A549 (cell line): ENCODE data around the gene OXLD1. TPM values are rescaled to one million over a fixed set of nuclear protein-coding genes. Genes with fewer than 3 reads are reported as not detected.

ENCODE experiments used
- ATAC-seq, 2 experiments: fragments of 200-7000 bp in 1 of 2; fragments of >200 bp in 1 of 2; cut with Nextera tagmentation in 1 of 2; cut with Tn5 transposase in 1 of 2; 3 replicates each; pipeline versions ENCODE4 v1.8.0 to v1.9.1; 2018 to 2020; ENCODE audit warnings: mild to moderate bottlenecking in 1 of 2, moderate library complexity in 1 of 2
- CTCF ChIA-PET: fragments of 300-600 bp; sonication (Branson Sonifier 250); formaldehyde crosslinking; extraction: SDS; loops from one replicate; lab custom pipeline; 2021; ENCODE audit warnings: antibody characterized with exemption, inconsistent platforms; lab: Yijun Ruan, JAX
- POLR2A ChIA-PET: fragments of 350-600 bp; formaldehyde crosslinking; extraction: SDS; loops from one replicate; lab custom pipeline; 2021; ENCODE audit warnings: antibody characterized with exemption, inconsistent platforms; lab: Yijun Ruan, JAX
- DNase-seq, 2 experiments: peaks; one replicate each; pipeline versions ENCODE4 v3.0.0 to v3.0.0-alpha.2; 2011 to 2016; ENCODE audit warnings: low read depth in 1 of 2, low spot score in 1 of 2
- FAIRE-seq: peaks from 2 replicates; lab custom pipeline; 2011; peaks lifted over from hg19 to GRCh38; lab: Jason Lieb, UNC
- H3K27ac ChIP-seq, 2 experiments: fragments of >200 bp; sonication (Bioruptor Twin); formaldehyde crosslinking; 3 replicates each; pipeline ENCODE4 v1.5.1; 2016 to 2017
- H3K4me1 ChIP-seq: fragments of >200 bp; sonication (Bioruptor Twin); formaldehyde crosslinking; 3 replicates; pipeline ENCODE4 v1.6.1; 2016
- H3K4me2 ChIP-seq: fragments of >200 bp; sonication (Bioruptor Twin); formaldehyde crosslinking; 3 replicates; pipeline ENCODE4 v1.6.1; 2016
- H3K4me3 ChIP-seq: fragments of >200 bp; sonication (Bioruptor Twin); formaldehyde crosslinking; 3 replicates; pipeline ENCODE4 v1.5.1; 2016
- H3K9me3 ChIP-seq: fragments of >200 bp; sonication (Bioruptor Twin); formaldehyde crosslinking; 3 replicates; pipeline ENCODE4 v1.6.1; 2016
- CBX8 ChIP-seq: fragments of 200-600 bp; sonication (generic); IDR thresholded peaks from 2 replicates; pipeline ENCODE4 v1.6.1; 2016
- EHMT2 ChIP-seq: fragments of 200-600 bp; sonication (generic); IDR thresholded peaks from 2 replicates; pipeline ENCODE4 v1.6.1; 2016; ENCODE audit warnings: antibody characterized with exemption, low read depth, mild to moderate bottlenecking, moderate library complexity
- FOSL2 ChIP-seq, 2 experiments: fragments of 450-650 bp in 1 of 2; fragments of >200 bp in 1 of 2; sonication (Bioruptor Twin) in 1 of 2; formaldehyde crosslinking; IDR thresholded peaks; 2 replicates each; pipeline versions ENCODE4 v1.5.0 to v1.6.1; 2016 to 2020; ENCODE audit warnings: mild to moderate bottlenecking in 1 of 2, moderate library complexity in 1 of 2
- HEYL ChIP-seq: fragments of 250-450 bp; sonication (Bioruptor Pico); IDR thresholded peaks from 2 replicates; pipeline ENCODE4 v1.8.0; 2021; ENCODE audit warnings: mild to moderate bottlenecking, moderate library complexity
- HMGXB4 ChIP-seq: fragments of 250-450 bp; sonication (Bioruptor Pico); IDR thresholded peaks from 2 replicates; pipeline ENCODE4 v1.5.0; 2021; ENCODE audit warnings: mild to moderate bottlenecking, moderate library complexity, borderline replicate concordance
- HOXB13 ChIP-seq: fragments of 250-450 bp; sonication (Bioruptor Pico); IDR thresholded peaks from 2 replicates; pipeline ENCODE4 v1.5.0; 2020; ENCODE audit warnings: low read depth, mild to moderate bottlenecking, moderate library complexity
- HOXB5 ChIP-seq: fragments of 250-450 bp; sonication (Bioruptor Pico); IDR thresholded peaks from 2 replicates; pipeline ENCODE4 v1.5.0; 2020; ENCODE audit warnings: mild to moderate bottlenecking, moderate library complexity
- MAZ ChIP-seq: fragments of 150-350 bp; IDR thresholded peaks from 2 replicates; pipeline ENCODE4 v1.6.1; 2014; ENCODE audit warnings: antibody characterized with exemption, low read depth, low read length, borderline replicate concordance
- MYC ChIP-seq: IDR thresholded peaks from 2 replicates; pipeline ENCODE4 v1.6.1; 2012; ENCODE audit warnings: mild to moderate bottlenecking, inconsistent platforms, low read length, improper control_type of control experiment, borderline replicate concordance
- RARB ChIP-seq: fragments of 250-450 bp; sonication (Bioruptor Pico); IDR thresholded peaks from 2 replicates; pipeline ENCODE4 v1.8.0; 2021; ENCODE audit warnings: mild to moderate bottlenecking, moderate library complexity
- SMC3 ChIP-seq: fragments of >200 bp; sonication (Bioruptor Twin); formaldehyde crosslinking; IDR thresholded peaks from 3 replicates; pipeline ENCODE4 v1.6.1; 2018; ENCODE audit warnings: inconsistent platforms
- SREBF2 ChIP-seq: fragments of 450-650 bp; IDR thresholded peaks from 2 replicates; pipeline ENCODE4 v1.6.1; 2014; ENCODE audit warnings: mild to moderate bottlenecking, moderate library complexity
- ZNF302 ChIP-seq: fragments of 250-450 bp; sonication (Bioruptor Pico); IDR thresholded peaks from 2 replicates; pipeline ENCODE4 v1.9.0; 2021; ENCODE audit warnings: inconsistent platforms, mild to moderate bottlenecking, moderate library complexity
- WGBS: methylation state at CpG from one replicate; pipeline ENCODE4 v1.1.6; 2017; ENCODE audit errors: missing lambda C conversion rate; 5-methylcytosine and 5-hydroxymethylcytosine counted together
- polyA plus RNA-seq, 4 experiments: library from polyadenylated mRNA; depleted of rRNA in 3 of 4; stranded (reverse); fragments of >200 nt; fragmentation: RNase III in 1 of 4; extraction: RNeasy Plus Mini Kit Qiagen cat#74134 plus additional on column Dnase treatment in 1 of 4; gene quantifications; 2 replicates in 3 of 4; 3 replicates in 1 of 4; pipeline ENCODE4 v1.2.3, GENCODE V29; 2011 to 2017
- TF ChIP-seq, protein P1 (sequence below): fragments of 450-650 bp; IDR thresholded peaks from 2 replicates; pipeline ENCODE4 v1.6.1; 2014; ENCODE audit warnings: antibody characterized with exemption
- TF ChIP-seq, protein P2 (sequence below): fragments of 200-600 bp; sonication (generic); IDR thresholded peaks from 2 replicates; pipeline ENCODE4 v1.6.1; 2016; ENCODE audit warnings: antibody characterized with exemption, mild to moderate bottlenecking, moderate library complexity
- TF ChIP-seq, protein P3 (sequence below): IDR thresholded peaks from 2 replicates; pipeline ENCODE4 v1.6.1; 2012
- TF ChIP-seq, protein P4 (sequence below): fragments of 150-350 bp; IDR thresholded peaks from 2 replicates; pipeline ENCODE4 v1.6.1; 2014; ENCODE audit warnings: low read depth, mild to moderate bottlenecking, low read length

Gene OXLD1
- polyA plus RNA-seq, 2 of the 4 experiments (the other 2 are of a cell fraction): 38.7 to 47.1 TPM

GRCh38 chr17:81644496-81644895, 21.9 kb downstream of the OXLD1 start:
- no peak for TF ChIP-seq EHMT2
- TF ChIP-seq, all 56 proteins: peak for 0
- Histone ChIP-seq H3K4me3 (no peak overlapping the region), H3K9me3 (no peaks in the 10 kb centered on the region), H3K4me2 (no peak overlapping the region), H3K27ac (no peak overlapping the region), H3K4me1 (peaks cover 12% of the 10 kb centered on the region)
- DNase-seq (no peak), ATAC-seq (no peak), FAIRE-seq (no peak)
- ChIA-PET CTCF (interaction anchor here (0.6 kb wide), 1 partner anchor 10 kb away, joined by 3 read pairs; no protein-coding TSS in a partner anchor), POLR2A (no interaction called here)
- WGBS: 94% methylated on average over 15 of the region's 15 CpGs

DNA sequence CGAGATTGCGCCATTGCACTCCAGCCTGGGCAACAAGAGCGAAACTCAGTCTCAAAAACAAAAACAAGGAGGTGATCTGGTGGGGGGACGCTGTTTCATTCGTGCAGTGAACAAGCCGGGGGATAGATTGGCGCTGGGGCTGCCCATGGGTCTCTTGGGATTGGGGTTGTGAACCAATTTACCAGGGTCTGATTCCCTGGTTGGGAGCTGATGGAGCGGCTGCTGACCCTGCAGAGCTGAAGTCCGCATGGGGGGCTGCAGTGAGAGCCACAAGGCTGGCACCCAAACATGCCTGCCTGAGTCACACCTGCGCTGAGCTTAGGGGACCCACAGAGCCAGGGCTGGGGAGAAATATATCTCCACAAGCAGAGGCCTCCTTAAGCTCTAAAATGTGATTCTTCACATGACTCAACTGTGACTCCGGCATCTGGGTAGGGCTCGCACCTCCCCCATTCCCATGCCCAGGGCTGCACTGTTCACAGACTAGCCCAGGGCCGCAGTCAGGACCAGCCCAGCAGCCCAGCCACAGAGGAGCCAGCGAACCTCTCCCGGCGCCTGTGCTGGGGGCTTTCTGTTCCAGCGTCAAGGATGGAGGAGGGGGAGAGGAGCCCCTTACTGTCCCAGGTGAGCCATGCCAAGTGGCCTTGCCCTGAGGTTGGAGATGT, 24.4 kb downstream of the OXLD1 start:
- FAIRE-seq (no peak), ATAC-seq (peak; percentile 78 to 86), DNase-seq (peak; percentile 50 to 86)
- ChIA-PET CTCF (interaction anchor here (1.7 to 2.2 kb wide), 2 partner anchors 18 to 40 kb away, joined by 5 to 6 read pairs; no protein-coding TSS in a partner anchor), POLR2A (interaction anchor here (0.8 to 1.1 kb wide), 3 partner anchors 8 to 61 kb away, joined by 3 read pairs; partner anchors contain the start of gene MRPL12)
- peak overlapping the region; percentile 42 for H3K4me2 ChIP-seq
- no peak overlapping the region for H3K4me3 ChIP-seq
- 74% methylated on average over 17 of the region's 17 CpGs for WGBS
- H3K4me1 ChIP-seq: peaks cover 16% of the 10 kb centered on the region
- H3K27ac ChIP-seq: peak overlapping the region; percentile 59 to 84
- TF ChIP-seq ZNF302 (CRISPR knock-in tag) (no peak), SMC3 (no peak), HOXB13 (CRISPR knock-in tag) (no peak), HOXB5 (CRISPR knock-in tag) (no peak), FOSL2 (IDR thresholded peaks at IDR 0.05) (no peak), FOSL2 (CRISPR knock-in tag; IDR thresholded peaks at IDR 0.05) (peak; percentile 45), MYC (no peak)
- TF ChIP-seq, protein P1, sequence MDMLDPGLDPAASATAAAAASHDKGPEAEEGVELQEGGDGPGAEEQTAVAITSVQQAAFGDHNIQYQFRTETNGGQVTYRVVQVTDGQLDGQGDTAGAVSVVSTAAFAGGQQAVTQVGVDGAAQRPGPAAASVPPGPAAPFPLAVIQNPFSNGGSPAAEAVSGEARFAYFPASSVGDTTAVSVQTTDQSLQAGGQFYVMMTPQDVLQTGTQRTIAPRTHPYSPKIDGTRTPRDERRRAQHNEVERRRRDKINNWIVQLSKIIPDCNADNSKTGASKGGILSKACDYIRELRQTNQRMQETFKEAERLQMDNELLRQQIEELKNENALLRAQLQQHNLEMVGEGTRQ: no peak
- TF ChIP-seq, protein P2, sequence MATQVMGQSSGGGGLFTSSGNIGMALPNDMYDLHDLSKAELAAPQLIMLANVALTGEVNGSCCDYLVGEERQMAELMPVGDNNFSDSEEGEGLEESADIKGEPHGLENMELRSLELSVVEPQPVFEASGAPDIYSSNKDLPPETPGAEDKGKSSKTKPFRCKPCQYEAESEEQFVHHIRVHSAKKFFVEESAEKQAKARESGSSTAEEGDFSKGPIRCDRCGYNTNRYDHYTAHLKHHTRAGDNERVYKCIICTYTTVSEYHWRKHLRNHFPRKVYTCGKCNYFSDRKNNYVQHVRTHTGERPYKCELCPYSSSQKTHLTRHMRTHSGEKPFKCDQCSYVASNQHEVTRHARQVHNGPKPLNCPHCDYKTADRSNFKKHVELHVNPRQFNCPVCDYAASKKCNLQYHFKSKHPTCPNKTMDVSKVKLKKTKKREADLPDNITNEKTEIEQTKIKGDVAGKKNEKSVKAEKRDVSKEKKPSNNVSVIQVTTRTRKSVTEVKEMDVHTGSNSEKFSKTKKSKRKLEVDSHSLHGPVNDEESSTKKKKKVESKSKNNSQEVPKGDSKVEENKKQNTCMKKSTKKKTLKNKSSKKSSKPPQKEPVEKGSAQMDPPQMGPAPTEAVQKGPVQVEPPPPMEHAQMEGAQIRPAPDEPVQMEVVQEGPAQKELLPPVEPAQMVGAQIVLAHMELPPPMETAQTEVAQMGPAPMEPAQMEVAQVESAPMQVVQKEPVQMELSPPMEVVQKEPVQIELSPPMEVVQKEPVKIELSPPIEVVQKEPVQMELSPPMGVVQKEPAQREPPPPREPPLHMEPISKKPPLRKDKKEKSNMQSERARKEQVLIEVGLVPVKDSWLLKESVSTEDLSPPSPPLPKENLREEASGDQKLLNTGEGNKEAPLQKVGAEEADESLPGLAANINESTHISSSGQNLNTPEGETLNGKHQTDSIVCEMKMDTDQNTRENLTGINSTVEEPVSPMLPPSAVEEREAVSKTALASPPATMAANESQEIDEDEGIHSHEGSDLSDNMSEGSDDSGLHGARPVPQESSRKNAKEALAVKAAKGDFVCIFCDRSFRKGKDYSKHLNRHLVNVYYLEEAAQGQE: no peak
- H3K9me3 ChIP-seq: no peaks in the 10 kb centered on the region

DNA sequence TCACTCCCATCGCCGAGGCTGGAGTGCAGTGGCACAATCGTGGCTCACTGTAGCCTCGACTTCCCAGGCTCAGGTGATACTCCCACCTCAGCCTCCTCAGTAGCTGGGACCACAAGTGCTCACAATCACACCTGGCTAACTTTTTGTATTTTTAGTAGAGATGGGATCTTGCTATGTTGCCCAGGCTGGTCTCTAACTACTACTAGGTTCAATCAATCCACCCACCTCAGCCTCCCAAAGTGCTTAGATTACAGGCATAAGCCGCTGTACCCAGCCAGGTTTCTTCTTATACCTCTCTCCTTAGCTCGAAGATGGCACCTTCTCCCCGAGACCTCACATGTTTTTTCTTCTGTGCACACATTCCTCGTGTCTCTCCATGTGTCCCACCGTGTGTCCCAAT, 26.4 kb downstream of the OXLD1 start:
- DNase-seq (no peak), FAIRE-seq (no peak), ATAC-seq (no peak)
- ChIA-PET POLR2A (no interaction called here), CTCF (interaction anchor here (0.5 to 0.8 kb wide), 3 partner anchors 11 to 38 kb away, joined by 3 to 4 read pairs (median 3); no protein-coding TSS in a partner anchor)
- Histone ChIP-seq H3K4me3 (no peak overlapping the region), H3K4me1 (peaks cover 24% of the 10 kb centered on the region), H3K9me3 (no peaks in the 10 kb centered on the region), H3K27ac (no peak overlapping the region), H3K4me2 (no peak overlapping the region)
- 86% methylated on average over 9 of the region's 9 CpGs for WGBS
- no peak for TF ChIP-seq SREBF2
- TF ChIP-seq MAZ: no peak
- no peak for TF ChIP-seq HMGXB4 (CRISPR knock-in tag)
- TF ChIP-seq CBX8: no peak
- TF ChIP-seq HEYL: no peak
- TF ChIP-seq, protein P3, sequence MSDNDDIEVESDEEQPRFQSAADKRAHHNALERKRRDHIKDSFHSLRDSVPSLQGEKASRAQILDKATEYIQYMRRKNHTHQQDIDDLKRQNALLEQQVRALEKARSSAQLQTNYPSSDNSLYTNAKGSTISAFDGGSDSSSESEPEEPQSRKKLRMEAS: no peak
- no peak for TF ChIP-seq RARB (CRISPR knock-in tag)
- TF ChIP-seq, protein P4, sequence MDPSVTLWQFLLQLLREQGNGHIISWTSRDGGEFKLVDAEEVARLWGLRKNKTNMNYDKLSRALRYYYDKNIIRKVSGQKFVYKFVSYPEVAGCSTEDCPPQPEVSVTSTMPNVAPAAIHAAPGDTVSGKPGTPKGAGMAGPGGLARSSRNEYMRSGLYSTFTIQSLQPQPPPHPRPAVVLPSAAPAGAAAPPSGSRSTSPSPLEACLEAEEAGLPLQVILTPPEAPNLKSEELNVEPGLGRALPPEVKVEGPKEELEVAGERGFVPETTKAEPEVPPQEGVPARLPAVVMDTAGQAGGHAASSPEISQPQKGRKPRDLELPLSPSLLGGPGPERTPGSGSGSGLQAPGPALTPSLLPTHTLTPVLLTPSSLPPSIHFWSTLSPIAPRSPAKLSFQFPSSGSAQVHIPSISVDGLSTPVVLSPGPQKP: no peak
